Loucy (cell line): Measurements from ENCODE around the gene USP22.

ENCODE experiments used
- EZH2phosphoT487 ChIP-seq: fragments of 200-600 bp; IDR thresholded peaks from 2 replicates; pipeline ENCODE4 v1.6.1; 2018; ENCODE audit warnings: antibody characterized with exemption, mild to moderate bottlenecking, moderate library complexity, borderline replicate concordance
- TF ChIP-seq, protein P1 (sequence below): fragments of 200-600 bp; sonication (generic); conservative IDR thresholded peaks from 2 replicates; pipeline ENCODE4 v1.5.1; 2014; ENCODE audit warnings: mild to moderate bottlenecking, antibody characterized with exemption, low read length

DNA sequence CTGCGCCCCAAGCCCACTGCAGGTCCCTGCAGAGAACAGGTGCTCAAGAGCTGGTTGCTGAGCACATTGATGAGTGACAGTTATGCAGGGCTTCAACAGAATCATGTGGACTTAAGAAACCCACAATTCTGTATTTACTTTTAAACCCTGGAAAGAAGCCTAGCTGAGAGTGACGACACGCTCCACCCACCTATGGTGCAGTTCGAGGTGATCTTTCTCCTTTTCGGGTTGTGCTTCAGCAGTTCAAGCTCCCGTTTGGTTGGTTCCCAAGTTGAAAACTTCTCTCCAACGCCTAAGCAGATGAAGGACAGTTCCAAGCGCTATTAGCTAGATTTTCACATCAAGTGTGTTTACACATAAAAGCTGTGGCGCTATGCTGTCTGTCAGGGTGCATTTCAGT, 23.9 kb downstream of the USP22 start:
- TF ChIP-seq, protein P1, sequence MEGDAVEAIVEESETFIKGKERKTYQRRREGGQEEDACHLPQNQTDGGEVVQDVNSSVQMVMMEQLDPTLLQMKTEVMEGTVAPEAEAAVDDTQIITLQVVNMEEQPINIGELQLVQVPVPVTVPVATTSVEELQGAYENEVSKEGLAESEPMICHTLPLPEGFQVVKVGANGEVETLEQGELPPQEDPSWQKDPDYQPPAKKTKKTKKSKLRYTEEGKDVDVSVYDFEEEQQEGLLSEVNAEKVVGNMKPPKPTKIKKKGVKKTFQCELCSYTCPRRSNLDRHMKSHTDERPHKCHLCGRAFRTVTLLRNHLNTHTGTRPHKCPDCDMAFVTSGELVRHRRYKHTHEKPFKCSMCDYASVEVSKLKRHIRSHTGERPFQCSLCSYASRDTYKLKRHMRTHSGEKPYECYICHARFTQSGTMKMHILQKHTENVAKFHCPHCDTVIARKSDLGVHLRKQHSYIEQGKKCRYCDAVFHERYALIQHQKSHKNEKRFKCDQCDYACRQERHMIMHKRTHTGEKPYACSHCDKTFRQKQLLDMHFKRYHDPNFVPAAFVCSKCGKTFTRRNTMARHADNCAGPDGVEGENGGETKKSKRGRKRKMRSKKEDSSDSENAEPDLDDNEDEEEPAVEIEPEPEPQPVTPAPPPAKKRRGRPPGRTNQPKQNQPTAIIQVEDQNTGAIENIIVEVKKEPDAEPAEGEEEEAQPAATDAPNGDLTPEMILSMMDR, result no peak
- no peak for TF ChIP-seq EZH2phosphoT487
